ENCODE data around the gene NCEH1. TPM values are rescaled to one million over a fixed set of nuclear protein-coding genes. Genes with fewer than 3 reads are reported as not detected.

Gene NCEH1
- total and polyA plus RNA-seq, 9 of the 15 experiments (the other 6 are each of a cell fraction or from before 2014, with no cell fraction given), result 1.3 to 5.0 (median 2.8) TPM

DNA sequence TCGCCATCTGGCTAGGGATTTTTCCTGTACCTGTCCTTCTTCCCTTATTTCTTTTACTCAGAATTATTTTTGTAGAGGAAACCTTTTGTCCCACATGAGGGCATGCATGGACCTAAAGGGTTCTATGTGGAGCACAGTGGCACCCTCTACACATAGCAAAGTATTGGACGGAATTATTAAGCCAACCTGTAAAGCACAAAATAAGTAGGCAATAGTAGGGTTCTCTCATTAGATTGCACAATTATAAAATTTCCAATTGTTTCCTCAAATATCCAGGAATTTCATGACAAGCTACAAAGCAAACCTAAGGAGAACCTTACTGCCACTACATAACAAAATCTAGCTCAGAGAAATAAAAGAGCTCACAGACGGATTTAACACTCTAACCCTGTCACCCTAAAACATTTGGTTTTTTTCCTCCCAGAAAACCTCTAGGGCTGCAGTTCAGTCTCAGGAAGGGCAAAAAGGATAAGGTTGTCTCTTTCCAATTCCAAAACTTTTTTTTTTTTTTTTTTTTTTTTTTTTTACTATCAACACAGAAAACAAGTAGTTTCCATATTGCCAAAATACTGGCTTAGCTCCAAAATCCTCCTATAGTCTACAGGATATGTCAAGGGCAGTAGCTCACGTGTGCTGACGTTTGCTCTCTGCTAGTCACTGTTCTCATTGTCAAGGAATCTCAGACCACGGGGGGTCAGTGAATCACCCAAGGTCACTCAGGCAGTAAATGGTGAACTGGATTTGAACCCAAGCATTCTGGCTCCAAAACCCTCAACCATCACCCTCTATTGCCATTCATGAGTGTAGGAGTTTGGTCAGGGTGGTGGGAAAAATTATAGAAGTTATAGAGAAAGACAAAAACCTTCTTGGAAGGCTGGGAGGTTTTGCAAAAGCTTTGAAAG, 52.3 kb downstream of the NCEH1 start:
- no peaks in the 10 kb centered on the region for H3K27me3 ChIP-seq (ENCODE audit: control insufficient read depth in 2 of 2, insufficient read depth in 2 of 2, low read length in 2 of 2)
- intact Hi-C loops (cut with micrococcal nuclease), result no loop called here
- no peaks in the 10 kb centered on the region for H3K4me1 ChIP-seq (replicated peaks in 1 of 2; ENCODE audit: control insufficient read depth in 2 of 2, insufficient read depth in 2 of 2, low read length in 2 of 2)
- in situ Hi-C loops (cut with MboI), result no loop called here
- H3K4me3 ChIP-seq, result no peak overlapping the region
- H3K9me1 ChIP-seq (ENCODE audit: control insufficient read depth, insufficient read depth, low read length), result no peaks in the 10 kb centered on the region
- H3K27ac ChIP-seq (ENCODE audit: extremely low read depth, low read depth, low read length), result no peak overlapping the region
- H3K9me3 ChIP-seq (replicated peaks; ENCODE audit: control insufficient read depth, insufficient read depth, low read depth, low read length), result no peaks in the 10 kb centered on the region
- ATAC-seq, result peak; percentile 65
- no peak for FAIRE-seq
- H3K36me3 ChIP-seq (ENCODE audit: control insufficient read depth, insufficient read depth, low read length), result no peaks in the 10 kb centered on the region
- no peak overlapping the region for H3K9ac ChIP-seq (ENCODE audit: insufficient read depth in 1 of 2, low read depth in 2 of 2, low read length in 2 of 2)
- 31% methylated on average over 6 of the region's 6 CpGs for WGBS (ENCODE audit: insufficient coverage, low coverage, missing lambda C conversion rate)
- ChIA-PET POLR2A (no interaction called here), CTCF (ENCODE audit: low intra/inter-chr PET ratio) (no interaction called here)
- no TSS peak for BruUV-seq (replicated peaks)
- DNase-seq (ENCODE audit: extremely low read depth in 1 of 4, low spot score in 3 of 4), result peak in 2 of 4 experiments; percentile 10 to 42
- no peaks in the 10 kb centered on the region for H4K20me1 ChIP-seq (replicated peaks; ENCODE audit: control insufficient read depth, insufficient read depth, low read length)
- no peak overlapping the region for H2AFZ ChIP-seq (ENCODE audit: low read depth, low read length)
- H3K79me2 ChIP-seq (ENCODE audit: control insufficient read depth, insufficient read depth, low read length), result no peaks in the 10 kb centered on the region
- no peak overlapping the region for H3K4me2 ChIP-seq (ENCODE audit: insufficient read depth, low read length)
- TF ChIP-seq YBX1 (IDR thresholded peaks at IDR 0.05) (no peak), BHLHE40 (IDR thresholded peaks at IDR 0.05; ENCODE audit: low read length) (peak; percentile 84), JUN (IDR thresholded peaks at IDR 0.05; ENCODE audit: borderline replicate concordance, low read depth, low read length) (peak; percentile 44; the same call in 1 of the 2 replicates), JUN (CRISPR knock-in tag; IDR thresholded peaks at IDR 0.05; ENCODE audit: borderline replicate concordance) (no peak), DNMT1 (IDR thresholded peaks at IDR 0.05) (no peak), MAFF (IDR thresholded peaks at IDR 0.05; ENCODE audit: low read length) (no peak), ARID1B (IDR thresholded peaks at IDR 0.05) (no peak), RCOR1 (IDR thresholded peaks at IDR 0.05; ENCODE audit: borderline replicate concordance in 1 of 2, low read depth in 2 of 2, low read length in 2 of 2) (peak in 1 of 2 experiments; percentile 26; a peak in 1 of 4 replicates), NFIC (IDR thresholded peaks at IDR 0.05) (peak; percentile 46; the same call in 1 of the 2 replicates), JUND (IDR thresholded peaks at IDR 0.05; ENCODE audit: borderline replicate concordance, low read depth, low read length) (peak; percentile 20; the same call in 1 of the 2 replicates), JUND (tag; IDR thresholded peaks at IDR 0.05; ENCODE audit: borderline replicate concordance, low read depth, low read length) (no peak)
- TF ChIP-seq, protein P1, sequence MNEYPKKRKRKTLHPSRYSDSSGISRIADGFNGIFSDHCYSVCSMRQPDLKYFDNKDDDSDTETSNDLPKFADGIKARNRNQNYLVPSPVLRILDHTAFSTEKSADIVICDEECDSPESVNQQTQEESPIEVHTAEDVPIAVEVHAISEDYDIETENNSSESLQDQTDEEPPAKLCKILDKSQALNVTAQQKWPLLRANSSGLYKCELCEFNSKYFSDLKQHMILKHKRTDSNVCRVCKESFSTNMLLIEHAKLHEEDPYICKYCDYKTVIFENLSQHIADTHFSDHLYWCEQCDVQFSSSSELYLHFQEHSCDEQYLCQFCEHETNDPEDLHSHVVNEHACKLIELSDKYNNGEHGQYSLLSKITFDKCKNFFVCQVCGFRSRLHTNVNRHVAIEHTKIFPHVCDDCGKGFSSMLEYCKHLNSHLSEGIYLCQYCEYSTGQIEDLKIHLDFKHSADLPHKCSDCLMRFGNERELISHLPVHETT (CRISPR knock-in tag; conservative IDR thresholded peaks at IDR 0.05 in 1 of 2, IDR thresholded peaks at IDR 0.05 in 1 of 2), result no peak
- TF ChIP-seq, protein P2, sequence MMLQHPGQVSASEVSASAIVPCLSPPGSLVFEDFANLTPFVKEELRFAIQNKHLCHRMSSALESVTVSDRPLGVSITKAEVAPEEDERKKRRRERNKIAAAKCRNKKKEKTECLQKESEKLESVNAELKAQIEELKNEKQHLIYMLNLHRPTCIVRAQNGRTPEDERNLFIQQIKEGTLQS (IDR thresholded peaks at IDR 0.05), result peak; percentile 15; the same call in 1 of the 2 replicates
- TF ChIP-seq, protein P2 (CRISPR knock-in tag; conservative IDR thresholded peaks at IDR 0.05), result no peak
- TF ChIP-seq, protein P3, sequence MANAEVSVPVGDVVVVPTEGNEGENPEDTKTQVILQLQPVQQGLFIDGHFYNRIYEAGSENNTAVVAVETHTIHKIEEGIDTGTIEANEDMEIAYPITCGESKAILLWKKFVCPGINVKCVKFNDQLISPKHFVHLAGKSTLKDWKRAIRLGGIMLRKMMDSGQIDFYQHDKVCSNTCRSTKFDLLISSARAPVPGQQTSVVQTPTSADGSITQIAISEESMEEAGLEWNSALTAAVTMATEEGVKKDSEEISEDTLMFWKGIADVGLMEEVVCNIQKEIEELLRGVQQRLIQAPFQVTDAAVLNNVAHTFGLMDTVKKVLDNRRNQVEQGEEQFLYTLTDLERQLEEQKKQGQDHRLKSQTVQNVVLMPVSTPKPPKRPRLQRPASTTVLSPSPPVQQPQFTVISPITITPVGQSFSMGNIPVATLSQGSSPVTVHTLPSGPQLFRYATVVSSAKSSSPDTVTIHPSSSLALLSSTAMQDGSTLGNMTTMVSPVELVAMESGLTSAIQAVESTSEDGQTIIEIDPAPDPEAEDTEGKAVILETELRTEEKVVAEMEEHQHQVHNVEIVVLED (CRISPR knock-in tag; IDR thresholded peaks at IDR 0.05), result no peak
- TF ChIP-seq, protein P4, sequence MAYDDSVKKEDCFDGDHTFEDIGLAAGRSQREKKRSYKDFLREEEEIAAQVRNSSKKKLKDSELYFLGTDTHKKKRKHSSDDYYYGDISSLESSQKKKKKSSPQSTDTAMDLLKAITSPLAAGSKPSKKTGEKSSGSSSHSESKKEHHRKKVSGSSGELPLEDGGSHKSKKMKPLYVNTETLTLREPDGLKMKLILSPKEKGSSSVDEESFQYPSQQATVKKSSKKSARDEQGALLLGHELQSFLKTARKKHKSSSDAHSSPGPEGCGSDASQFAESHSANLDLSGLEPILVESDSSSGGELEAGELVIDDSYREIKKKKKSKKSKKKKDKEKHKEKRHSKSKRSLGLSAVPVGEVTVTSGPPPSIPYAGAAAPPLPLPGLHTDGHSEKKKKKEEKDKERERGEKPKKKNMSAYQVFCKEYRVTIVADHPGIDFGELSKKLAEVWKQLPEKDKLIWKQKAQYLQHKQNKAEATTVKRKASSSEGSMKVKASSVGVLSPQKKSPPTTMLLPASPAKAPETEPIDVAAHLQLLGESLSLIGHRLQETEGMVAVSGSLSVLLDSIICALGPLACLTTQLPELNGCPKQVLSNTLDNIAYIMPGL (CRISPR knock-in tag; IDR thresholded peaks at IDR 0.05), result no peak
